GM21717 (cell line): ENCODE measurements around the gene TSNAX.
A peak's percentile ranks its signal among the peaks of the same experiment; 100 is the strongest.

ENCODE experiments used
- ATAC-seq: cut with Tn5 transposase; IDR thresholded peaks from one replicate; pipeline ENCODE4 v1.9.1; 2021; ENCODE audit warnings: mild to moderate bottlenecking, moderate library complexity; ENCODE audit not compliant: unreplicated experiment

Gene TSNAX

DNA sequence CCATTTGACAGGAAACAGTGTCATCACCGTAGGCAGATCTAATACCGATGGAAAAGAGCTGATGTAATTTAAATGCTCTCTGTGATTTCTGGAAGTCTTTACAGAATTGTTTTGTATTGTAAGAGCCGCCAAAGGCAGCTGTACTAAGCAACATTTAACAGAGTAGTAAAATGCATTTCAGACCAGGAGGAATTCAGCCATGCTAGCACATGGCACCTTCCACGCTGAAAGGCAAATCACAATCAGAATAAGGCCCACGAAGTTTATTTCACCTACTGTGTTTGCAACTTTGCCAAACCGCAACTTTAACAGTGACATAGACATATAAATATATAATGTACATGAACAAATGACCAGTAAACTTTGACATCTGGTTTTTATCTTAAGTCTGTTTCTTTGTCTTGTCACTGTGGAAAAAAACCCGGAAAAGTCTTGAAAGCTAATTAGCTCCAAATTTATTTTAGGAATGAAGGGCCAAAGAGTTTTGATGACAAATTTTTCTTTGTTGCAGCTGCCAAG is 72.0 kb downstream of the TSNAX start:
- ATAC-seq: no peak

DNA sequence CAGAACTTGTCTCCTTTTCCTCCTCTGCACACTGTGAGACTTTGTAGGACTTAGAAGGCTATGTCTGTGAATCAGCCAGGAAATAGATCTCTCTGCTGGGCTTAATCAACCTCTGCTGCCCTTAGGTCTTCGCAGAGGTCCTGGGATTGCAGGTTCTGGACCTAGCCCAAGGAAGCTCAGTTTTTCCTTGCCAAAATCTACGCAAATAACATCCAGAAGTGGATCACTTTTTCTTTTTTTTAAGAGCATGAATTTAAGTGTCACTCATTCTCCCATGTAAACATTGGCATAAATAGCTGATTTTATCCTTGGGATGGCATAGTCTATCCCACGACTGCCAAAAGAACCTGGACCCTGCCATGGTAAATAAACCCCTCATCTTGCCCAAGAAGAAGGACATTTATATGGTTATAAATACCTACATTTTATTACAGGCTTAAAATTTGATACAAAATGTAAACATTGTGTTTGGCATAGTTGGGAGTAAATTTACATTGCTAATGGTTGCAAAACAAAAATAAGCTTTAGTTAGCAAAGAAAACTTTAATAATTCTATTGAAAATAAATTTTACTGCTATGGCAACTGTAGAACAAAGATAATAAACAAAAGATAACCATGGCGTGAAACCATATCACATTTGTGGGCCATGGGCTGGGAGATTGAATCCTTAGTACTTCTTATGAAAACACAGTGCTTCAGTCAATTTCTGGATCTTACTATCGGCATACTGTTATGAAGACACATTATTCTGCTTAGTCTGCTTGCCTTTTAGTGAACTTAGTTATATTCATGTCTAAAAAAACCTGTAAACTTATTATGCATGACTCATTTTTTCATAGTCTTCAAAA is 73.6 kb downstream of the TSNAX start:
- no peak for ATAC-seq

DNA sequence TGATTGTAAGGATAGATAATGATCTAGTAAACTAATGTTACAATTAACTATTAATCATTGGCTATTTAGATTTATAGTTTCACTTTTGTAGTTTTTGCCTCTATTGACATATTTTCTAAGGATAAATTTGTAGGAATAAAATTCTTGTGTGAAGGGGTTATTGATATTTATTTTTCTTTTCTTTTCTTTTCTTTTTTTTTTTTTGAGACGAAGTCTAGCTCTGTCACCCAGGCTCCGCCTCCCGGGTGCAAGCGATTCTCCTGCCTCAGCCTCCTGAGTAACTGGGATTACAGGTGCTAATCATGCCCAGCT is 74.2 kb downstream of the TSNAX start:
- no peak for ATAC-seq

DNA sequence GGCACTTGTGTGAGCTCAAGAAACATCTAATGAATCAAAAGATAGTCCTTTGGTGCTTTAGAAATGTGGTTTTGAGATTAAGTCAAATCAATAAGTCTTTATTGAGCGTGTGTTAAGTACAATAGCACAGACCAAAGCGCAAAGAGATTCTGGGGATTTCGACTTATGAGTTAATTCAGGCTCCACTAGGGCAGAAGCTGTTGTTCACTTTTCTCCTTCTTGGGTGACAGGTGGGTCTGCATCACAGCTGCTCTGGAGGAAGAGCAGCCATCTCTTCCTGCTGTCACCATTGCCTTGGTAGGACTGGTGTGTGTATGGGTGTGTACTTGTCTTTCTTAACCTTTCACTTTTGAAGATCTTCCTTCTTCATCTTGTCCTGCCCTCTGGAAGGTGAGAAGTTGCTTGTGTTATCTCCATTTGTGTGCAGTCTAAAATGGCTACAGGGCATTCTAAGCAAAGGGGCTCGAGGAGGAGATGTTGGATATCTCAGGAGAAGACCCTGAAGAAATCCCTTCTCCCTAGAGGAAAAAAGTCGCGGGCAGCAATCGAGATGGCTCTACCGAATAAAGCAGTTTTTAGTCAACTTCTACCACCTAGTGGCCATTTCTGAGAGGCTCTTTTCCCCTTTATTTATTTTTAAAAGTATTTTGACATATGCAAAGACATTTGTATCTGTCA is 75.3 kb downstream of the TSNAX start:
- ATAC-seq: peak; percentile 58

DNA sequence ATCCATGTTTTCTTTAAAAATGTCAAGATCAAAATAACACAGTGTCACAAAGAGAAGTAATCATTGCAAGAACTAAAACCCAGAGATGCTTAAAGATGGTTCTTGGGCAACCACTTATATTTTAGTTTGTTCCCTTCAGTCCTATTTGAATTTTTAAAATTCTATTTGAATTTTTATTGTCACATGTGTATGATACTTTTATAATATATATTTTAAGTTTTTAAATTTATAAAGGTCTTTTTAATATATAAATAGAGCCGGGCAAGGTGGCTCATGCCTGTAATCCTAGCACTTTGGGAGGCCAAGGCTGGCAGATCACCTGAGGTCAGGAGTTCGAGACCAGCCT is 75.8 kb downstream of the TSNAX start:
- no peak for ATAC-seq

DNA sequence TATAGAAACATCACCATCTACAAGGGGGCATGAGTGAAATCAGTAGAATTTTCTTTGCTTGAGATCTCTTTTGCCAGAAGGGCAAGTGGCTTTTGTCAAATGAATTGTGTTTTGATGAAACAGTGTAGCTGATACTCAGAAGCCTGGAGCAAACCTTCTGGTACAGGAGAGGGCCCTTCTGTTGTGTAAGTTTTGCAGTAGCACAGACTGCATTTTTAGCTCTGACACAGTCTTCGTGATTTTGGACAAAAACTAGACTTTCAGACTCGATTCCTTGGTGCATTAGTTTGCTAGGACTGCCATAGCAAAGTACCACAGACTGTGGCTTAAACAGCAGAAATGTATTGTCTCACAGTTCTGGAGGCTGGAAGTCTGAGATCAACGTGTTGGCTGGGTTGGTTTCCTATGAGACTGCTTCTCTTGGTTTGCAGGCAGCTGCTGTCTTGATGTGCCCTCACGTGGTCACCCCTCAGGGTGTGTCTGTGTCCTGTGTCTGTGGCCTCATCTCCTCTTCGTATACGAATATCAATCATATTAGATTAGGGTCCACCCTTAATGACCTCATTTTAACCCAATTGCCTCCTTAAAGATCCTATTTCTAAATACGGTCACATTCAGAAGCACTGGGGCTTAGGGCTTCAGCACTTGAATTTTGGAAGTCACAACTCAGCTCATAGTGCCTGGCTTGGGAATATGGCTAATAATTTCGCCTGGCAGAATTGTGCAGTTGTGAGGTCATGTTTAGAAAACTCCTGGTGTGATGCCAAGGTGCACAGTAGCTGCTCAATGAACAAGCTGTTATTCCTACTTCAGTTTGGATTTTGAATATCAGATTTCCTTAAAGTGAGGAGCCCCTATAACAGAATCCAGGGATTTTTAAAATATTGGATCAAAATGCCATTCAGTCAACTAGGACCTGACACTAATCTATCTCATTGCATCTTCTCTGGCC is 77.0 kb downstream of the TSNAX start:
- no peak for ATAC-seq

DNA sequence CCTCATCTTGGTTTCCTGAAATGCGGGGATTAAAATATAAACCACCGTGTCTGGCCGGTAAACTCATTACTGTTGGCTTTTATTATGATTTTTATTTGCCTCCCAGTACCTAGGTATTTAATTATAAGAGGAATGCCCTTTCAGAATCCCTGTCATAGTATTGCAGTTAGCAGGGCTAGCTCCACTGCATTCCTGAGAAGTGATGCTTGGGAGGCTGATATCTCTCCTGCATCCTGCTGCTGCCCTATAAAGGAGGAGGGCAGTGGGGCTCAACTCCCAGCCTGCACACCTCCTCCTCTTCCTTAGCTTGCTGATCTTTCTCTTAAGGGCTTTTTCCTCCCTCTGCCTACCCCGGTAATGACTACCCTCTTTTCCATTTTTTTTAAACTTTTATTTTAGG is 78.2 kb downstream of the TSNAX start:
- no peak for ATAC-seq

DNA sequence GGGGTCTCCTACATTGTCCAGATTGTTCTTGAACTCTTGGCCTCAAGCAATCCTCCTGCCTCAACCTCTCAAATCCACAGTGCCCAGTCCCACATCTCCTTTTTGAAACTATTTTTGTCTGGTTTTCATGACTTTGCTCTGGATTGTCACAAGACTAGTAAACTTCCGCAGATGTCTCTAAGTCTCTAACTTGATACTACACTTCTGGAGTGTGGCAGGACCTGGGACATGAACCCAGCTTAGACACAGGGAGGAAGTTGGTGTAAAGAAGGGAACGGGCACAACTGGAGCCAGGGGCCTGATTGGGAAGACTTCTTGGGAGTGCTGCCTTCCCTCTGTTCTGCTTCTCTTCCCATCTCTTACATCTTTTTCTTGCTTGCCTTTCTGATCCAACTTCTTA is 81.9 kb downstream of the TSNAX start:
- ATAC-seq: no peak

DNA sequence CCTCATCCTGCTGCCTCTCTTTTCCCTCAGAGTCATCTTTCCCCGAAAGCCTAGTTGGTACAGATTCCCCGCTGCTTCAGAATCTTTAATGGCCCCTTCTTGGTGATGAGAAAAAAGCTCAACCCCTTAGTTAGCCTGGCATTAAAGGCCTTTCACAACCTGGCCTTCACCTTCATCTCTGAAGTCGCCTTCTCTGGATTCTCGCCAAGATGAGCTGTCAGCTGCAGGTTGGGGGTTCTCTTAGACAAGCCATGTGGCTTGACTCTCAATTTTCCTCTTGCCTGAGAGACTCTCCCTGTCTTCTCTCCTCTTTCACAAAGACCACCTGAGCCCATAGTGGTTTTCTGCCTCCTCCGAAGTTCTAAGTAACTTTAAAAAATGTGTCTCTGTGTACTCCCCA is 82.6 kb downstream of the TSNAX start:
- no peak for ATAC-seq

DNA sequence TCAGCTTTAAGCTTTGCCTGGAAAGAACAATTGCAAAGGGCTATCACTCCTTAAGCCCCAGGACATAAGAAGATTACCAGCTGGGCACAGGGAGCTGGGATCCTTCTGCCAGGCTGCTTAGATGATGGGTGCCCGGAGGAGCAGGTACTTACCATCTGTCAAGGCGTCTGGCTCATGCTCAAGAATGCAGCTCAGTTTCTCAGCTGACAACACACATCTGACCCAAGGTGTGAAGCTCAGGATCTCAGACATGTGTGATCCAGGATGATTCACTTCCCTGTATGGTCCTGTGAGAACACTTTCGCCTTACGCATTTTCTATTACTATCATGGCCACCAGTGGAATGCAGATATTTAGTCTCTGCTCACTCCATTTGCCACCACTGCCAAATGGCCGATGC is 83.4 kb downstream of the TSNAX start:
- no peak for ATAC-seq

DNA sequence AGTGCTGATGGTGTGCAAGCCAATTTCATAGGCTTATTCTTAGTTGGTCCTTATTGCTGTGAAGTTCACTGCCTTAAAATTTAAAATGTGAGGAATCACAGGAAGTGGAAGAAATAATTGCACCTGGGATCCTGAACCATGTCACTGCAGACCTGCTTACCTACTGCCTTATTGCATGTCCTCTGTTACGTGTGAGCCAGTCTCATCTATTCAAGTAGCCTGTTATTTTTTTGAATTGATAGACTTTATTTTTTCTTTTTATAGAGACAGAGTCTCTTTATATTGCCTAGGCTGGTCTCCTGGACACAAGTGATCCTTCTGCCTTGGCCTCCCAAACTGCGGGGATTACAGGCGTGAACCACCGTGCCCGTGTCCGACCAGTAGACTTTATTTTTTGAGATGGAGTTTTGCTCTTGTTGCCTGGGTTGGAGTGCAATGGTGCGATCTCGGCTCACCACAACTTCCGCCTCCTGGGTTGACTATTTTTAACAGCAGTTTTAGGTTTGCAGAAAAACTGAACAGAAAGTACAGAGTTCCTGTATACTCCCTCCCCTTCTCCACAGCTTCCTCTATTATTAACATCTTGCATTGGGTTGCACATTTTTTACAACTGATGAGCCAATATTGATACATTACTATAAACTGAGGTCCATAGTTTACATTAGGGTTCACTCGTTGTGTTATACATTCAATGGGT is 84.1 kb downstream of the TSNAX start:
- ATAC-seq: peak; percentile 98

DNA sequence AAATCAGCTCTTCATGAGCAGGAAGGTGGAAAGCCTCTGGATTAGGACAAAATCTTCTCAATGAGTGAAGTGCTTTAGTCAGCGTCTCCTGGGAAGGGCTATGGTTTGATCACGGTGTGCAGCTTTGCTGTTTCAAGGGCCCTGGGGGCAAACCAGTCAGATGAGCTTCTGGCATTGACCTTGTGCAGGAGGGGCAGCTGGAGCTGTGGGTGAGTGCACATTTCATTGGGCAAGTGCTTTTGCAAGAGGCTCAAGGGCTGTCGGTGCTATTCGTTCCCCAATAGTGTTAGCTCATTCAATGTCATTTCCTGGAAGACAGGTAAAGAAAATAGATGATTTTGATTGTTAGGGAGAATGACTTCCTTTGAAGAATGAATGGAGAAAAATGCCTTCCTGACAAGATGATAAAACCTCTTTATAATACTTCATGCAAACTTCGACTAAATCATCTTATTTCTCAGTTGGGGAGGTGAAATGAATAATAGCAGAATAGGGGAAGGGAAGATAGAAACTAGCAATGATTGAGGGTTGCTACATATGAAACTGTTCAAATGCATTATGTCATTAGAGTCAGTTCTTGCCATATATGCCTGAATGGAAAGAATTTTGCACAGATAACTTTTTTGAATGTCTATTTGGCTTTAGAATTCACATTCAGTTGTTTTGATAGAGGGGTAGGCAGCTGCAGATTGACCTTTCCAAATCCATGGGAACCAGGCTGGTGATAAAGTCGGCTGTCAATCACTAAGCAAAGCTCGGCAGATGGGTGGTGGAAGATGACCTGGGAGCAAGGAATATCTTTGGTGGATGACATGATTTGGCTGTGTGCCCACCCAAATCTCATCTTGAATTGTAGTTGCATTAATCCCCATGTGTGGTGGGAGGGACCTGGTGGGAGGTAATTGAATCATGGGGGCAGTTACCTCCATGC is 85.2 kb downstream of the TSNAX start:
- peak; percentile 20 for ATAC-seq
